ENCODE data around the gene TMPO.

DNA sequence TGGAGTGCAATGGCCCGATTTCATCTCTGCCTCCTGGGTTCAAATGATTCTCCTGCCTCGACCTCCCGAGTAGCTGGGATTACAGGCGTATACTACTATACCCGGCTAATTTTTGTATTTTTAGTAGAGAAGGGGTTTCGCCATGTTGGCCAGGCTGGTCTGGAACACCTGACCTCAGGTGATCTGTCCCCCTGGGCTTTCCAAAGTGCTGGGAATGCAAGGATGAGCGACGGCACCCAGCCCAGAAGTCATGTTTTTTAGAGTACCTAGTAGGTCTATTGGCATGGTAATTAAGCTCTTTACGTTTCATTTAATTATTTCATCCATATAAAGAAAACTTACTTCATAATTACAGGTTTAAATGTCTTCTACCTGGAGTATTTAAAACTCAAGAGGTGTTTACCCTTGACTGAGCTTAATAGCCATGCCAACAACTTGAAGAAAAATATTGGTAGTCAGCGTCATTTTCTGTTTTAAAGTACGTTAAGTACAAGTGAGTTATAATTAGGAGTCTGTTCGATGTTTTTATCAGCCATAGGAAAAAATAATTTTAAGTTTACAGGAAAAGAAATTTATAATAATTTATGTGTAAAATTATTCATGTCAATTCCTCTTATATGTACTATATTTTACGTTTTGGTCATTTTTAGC is 4.0 kb downstream of the TMPO start:
- TF ChIP-seq POLR2AphosphoS5 (IDR thresholded peaks at IDR 0.05; ENCODE audit: low read depth, low read length), result no peak
- TF ChIP-seq, protein P1, sequence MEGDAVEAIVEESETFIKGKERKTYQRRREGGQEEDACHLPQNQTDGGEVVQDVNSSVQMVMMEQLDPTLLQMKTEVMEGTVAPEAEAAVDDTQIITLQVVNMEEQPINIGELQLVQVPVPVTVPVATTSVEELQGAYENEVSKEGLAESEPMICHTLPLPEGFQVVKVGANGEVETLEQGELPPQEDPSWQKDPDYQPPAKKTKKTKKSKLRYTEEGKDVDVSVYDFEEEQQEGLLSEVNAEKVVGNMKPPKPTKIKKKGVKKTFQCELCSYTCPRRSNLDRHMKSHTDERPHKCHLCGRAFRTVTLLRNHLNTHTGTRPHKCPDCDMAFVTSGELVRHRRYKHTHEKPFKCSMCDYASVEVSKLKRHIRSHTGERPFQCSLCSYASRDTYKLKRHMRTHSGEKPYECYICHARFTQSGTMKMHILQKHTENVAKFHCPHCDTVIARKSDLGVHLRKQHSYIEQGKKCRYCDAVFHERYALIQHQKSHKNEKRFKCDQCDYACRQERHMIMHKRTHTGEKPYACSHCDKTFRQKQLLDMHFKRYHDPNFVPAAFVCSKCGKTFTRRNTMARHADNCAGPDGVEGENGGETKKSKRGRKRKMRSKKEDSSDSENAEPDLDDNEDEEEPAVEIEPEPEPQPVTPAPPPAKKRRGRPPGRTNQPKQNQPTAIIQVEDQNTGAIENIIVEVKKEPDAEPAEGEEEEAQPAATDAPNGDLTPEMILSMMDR (IDR thresholded peaks at IDR 0.05), result no peak
- TF ChIP-seq SIN3A (IDR thresholded peaks at IDR 0.05; ENCODE audit: borderline replicate concordance, insufficient read depth, low read depth, low read length), result no peak
- TF ChIP-seq, protein P2, sequence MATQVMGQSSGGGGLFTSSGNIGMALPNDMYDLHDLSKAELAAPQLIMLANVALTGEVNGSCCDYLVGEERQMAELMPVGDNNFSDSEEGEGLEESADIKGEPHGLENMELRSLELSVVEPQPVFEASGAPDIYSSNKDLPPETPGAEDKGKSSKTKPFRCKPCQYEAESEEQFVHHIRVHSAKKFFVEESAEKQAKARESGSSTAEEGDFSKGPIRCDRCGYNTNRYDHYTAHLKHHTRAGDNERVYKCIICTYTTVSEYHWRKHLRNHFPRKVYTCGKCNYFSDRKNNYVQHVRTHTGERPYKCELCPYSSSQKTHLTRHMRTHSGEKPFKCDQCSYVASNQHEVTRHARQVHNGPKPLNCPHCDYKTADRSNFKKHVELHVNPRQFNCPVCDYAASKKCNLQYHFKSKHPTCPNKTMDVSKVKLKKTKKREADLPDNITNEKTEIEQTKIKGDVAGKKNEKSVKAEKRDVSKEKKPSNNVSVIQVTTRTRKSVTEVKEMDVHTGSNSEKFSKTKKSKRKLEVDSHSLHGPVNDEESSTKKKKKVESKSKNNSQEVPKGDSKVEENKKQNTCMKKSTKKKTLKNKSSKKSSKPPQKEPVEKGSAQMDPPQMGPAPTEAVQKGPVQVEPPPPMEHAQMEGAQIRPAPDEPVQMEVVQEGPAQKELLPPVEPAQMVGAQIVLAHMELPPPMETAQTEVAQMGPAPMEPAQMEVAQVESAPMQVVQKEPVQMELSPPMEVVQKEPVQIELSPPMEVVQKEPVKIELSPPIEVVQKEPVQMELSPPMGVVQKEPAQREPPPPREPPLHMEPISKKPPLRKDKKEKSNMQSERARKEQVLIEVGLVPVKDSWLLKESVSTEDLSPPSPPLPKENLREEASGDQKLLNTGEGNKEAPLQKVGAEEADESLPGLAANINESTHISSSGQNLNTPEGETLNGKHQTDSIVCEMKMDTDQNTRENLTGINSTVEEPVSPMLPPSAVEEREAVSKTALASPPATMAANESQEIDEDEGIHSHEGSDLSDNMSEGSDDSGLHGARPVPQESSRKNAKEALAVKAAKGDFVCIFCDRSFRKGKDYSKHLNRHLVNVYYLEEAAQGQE (IDR thresholded peaks at IDR 0.05; ENCODE audit: insufficient read depth in 1 of 2, low read depth in 2 of 2, low read length in 1 of 2), result no peak
